Measurements from ENCODE around the gene CELF1. TPM values are rescaled to one million over a fixed set of nuclear protein-coding genes. Genes with fewer than 3 reads are reported as not detected.

Gene CELF1
- total and polyA plus RNA-seq, 2 of the 13 experiments (the other 11 are each of a cell fraction or from before 2014, with no cell fraction given) = 69.0 to 80.1 TPM

GRCh38 chr11:47552056-47552565, 821 bp downstream of the CELF1 start (continued):
- TF ChIP-seq ZHX2 (IDR thresholded peaks at IDR 0.05; ENCODE audit: low read depth) (no peak), ZHX2 (CRISPR knock-in tag; IDR thresholded peaks at IDR 0.05; ENCODE audit: borderline replicate concordance) (no peak), ZNF280B (CRISPR knock-in tag; IDR thresholded peaks at IDR 0.05; ENCODE audit: borderline replicate concordance) (0 out of 2 replicates have a peak, but pooled peaks have one; percentile 57), PITX1 (CRISPR knock-in tag; IDR thresholded peaks at IDR 0.05) (0 out of 2 replicates have a peak, but pooled peaks have one; percentile 25), TFDP1 (CRISPR knock-in tag; IDR thresholded peaks at IDR 0.05; ENCODE audit: borderline replicate concordance) (no peak), FOSL2 (CRISPR knock-in tag; IDR thresholded peaks at IDR 0.05) (0 out of 2 replicates have a peak, but pooled peaks have one; percentile 5), NR1H2 (CRISPR knock-in tag; IDR thresholded peaks at IDR 0.05; ENCODE audit: borderline replicate concordance, low read depth) (no peak), MNT (IDR thresholded peaks at IDR 0.05) (no peak), TRIM24 (CRISPR knock-in tag; IDR thresholded peaks at IDR 0.05) (0 out of 2 replicates have a peak, but pooled peaks have one; percentile 34), CBX5 (CRISPR knock-in tag; IDR thresholded peaks at IDR 0.05; ENCODE audit: borderline replicate concordance) (peak; percentile 9; the same call in 1 of the 2 replicates), ZBTB4 (CRISPR knock-in tag; IDR thresholded peaks at IDR 0.05; ENCODE audit: borderline replicate concordance) (no peak), MYPOP (CRISPR knock-in tag; IDR thresholded peaks at IDR 0.05) (0 out of 2 replicates have a peak, but pooled peaks have one; percentile 34), ZNF232 (CRISPR knock-in tag; IDR thresholded peaks at IDR 0.05; ENCODE audit: borderline replicate concordance) (0 out of 2 replicates have a peak, but pooled peaks have one; percentile 49)
